PC-9 (cell line): ENCODE data around the gene IGF2BP2.

Source experiments
- CTCF ChIP-seq: fragments of 200-600 bp; sonication (generic); conservative IDR thresholded peaks from 2 replicates; pipeline ENCODE4 v1.6.1; 2017; ENCODE audit warnings: mixed run types, antibody characterized with exemption, mild to moderate bottlenecking, moderate library complexity
- EZH2 ChIP-seq: fragments of 200-600 bp; sonication (generic); IDR thresholded peaks from 2 replicates; pipeline ENCODE4 v1.8.0; 2017; ENCODE audit warnings: antibody characterized with exemption, low read depth

- TF ChIP-seq CTCF (no peak), EZH2 (no peak)
Measured at GRCh38 chr3:185778821-185779220, 46.0 kb downstream of the IGF2BP2 start.
